ENCODE measurements around the gene EIF4A2.
"Not testable (repeated sequence)": the region's sequence is repeated elsewhere in the genome, so short reads cannot be mapped to it uniquely, and the experiment has no call there.

The EIF4A2 gene

DNA sequence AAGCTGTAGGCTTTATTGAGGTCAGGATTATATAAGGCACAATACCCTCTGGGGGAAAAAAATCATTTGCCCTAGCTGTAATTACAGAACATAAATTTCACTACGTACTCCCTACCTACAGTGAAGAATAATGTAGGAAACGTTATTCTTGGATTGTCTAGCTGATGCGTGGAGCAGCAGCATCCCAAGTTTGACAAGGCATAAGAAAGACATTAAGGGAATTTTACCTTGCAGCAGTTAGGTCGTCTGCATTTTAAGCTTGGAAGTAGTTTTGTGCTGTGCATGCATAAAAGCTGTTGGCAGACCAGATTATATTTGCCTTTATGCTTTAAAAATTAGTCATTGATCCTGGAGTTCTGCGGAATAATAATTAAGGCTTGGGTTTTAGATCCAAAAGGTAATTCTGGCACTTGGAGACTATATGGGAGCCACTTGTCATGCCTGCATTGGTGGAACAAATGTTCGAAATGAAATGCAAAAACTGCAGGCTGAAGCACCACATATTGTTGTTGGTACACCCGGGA, 2.2 kb downstream of the EIF4A2 start:
- no peak for DNase-seq

DNA sequence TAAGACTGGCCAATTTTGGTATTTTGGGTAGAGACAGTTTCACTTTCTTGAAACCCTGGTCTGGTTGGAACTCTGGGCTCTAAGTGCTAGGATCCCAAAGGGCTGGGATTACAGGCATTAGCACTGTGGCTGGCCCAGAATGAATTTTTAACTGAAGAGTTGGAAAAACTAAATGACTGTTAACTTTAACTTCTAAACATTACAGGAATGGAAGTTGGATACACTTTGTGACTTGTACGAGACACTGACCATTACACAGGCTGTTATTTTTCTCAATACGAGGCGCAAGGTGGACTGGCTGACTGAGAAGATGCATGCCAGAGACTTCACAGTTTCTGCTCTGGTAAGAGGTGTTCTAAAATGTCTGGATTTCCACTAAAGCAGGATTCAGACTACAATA, 3.5 kb downstream of the EIF4A2 start:
- no peak for DNase-seq

DNA sequence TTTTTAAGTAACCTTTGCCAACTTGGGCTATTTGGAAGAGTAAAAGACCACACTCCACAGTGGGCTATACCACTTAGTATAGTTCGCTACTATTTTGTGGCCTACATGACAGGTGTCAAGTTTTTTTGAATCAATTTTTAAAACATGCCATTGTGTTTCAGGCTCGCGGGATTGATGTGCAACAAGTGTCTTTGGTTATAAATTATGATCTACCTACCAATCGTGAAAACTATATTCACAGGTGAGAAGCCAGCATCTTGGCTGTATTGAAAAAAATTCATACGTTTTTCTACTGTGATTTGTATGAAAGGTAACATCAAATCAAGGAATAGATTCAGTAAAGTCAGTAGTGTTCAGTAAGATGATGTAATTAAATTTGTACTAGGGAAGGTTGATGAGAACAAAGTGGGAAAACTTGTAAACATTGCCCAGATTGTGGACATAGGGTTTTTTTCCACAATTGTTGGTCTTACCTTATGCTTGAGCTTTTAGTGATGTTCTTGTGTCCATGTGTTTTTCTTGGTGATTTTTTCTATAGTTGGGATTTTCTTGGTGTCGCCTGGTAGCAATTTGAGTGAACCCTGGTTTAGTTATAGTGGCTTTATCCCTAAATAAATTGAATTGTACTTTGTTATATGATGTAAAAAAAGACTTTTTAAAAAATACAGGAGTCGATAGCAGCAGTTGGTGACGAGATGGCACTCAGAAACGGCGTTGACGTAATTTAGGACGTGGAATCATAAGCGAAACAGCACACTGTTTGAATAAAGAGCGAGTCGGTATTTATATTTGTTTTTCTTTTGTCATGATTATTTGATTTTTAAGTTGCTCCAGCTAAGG, 4.5 kb downstream of the EIF4A2 start:
- no peak for DNase-seq

GRCh38 chr3:186788482-186789370, 5.3 kb downstream of the EIF4A2 start:
- no peak for DNase-seq

- DNase-seq = no peak
Measured at GRCh38 chr3:186789554-186790260, 6.3 kb downstream of the EIF4A2 start.

GRCh38 chr3:186790261-186790981, 7.0 kb downstream of the EIF4A2 start:
- peak; percentile 21 for DNase-seq

DNA sequence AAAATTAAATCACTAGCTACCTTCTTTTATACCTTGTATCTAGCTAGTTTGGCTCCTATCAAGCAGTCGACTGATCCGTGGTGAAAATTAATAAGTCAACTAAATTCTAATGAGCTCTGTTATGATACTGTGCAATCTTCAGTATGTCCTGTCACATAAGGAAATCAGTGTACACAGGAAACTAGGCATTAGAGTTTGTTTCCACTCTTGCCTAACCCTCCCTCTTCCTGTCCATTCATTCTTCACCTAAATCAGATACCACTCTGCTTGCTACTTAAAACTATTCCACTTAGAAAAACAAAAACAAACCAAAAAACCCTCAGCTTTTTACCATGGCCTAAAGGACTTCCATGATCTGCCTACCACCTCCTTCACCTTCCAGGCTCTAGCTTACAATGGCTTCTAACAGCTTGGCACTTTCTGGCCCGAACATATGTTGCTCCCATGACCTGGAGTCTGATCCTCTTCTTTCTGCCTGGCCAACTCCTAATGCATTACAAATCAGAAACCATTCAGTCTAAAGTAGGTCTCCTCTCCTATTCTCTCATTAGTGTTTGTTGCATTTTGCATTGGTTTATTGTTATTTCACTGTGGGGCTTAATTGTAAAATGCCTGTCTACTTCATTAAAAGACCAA, 15.0 kb downstream of the EIF4A2 start:
- no peak for DNase-seq

DNA sequence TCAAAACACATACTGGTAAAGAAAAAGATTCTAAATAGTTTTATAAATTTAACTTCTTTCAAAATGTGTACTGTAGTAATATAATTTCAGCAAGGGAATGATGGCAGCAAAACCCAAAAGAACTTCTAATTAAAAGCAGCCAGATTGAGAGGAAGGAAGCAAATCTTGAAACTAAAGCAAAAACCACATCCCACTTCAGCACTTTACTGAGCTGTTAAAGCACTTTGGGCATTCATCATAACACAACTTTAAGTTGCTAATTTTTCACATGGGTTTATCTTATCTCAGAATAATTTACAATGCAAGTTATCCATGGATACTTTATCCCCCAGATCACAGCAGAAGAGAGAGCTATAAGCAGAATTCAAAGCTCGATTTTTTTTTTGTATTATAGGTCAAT, 16.9 kb downstream of the EIF4A2 start:
- no peak for DNase-seq

DNA sequence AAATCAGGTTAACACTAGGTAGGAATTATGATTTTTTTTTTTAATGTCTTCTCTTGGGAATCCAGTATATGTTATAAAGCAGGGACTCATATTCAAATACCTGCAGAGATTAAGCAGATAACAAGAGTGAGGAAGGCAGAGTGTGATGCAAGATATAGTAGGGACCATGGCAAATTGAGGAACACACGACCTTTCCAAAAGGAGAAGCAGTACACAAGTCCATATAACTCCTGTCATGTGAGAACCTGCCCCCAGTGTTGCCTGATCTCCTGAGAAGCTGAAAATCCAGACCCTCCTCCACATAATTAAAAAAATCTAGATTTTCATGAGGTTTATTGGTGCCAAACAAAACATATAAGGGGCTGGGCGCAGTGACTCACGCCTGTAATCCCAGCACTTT, 19.3 kb downstream of the EIF4A2 start:
- no peak for DNase-seq

DNA sequence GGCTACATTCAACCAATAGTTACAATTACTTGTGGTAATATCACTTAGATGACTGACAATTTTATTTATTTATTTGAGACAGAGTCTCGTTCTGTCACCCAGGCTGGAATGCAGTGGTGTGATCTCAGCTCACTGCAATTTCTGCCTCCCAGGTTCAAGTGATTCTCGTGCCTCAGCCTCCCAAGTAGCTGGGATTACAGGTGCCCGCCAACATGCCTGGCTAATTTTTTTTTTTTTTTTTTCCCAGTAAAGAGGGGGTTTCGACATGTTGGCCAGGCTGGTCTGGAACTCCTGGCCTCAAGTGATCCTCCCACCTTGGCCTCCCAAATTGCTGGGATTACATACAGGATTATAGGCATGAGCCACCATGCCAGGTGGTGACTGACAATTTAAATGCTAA, 20.1 kb downstream of the EIF4A2 start:
- DNase-seq = not testable (repeated sequence)

DNA sequence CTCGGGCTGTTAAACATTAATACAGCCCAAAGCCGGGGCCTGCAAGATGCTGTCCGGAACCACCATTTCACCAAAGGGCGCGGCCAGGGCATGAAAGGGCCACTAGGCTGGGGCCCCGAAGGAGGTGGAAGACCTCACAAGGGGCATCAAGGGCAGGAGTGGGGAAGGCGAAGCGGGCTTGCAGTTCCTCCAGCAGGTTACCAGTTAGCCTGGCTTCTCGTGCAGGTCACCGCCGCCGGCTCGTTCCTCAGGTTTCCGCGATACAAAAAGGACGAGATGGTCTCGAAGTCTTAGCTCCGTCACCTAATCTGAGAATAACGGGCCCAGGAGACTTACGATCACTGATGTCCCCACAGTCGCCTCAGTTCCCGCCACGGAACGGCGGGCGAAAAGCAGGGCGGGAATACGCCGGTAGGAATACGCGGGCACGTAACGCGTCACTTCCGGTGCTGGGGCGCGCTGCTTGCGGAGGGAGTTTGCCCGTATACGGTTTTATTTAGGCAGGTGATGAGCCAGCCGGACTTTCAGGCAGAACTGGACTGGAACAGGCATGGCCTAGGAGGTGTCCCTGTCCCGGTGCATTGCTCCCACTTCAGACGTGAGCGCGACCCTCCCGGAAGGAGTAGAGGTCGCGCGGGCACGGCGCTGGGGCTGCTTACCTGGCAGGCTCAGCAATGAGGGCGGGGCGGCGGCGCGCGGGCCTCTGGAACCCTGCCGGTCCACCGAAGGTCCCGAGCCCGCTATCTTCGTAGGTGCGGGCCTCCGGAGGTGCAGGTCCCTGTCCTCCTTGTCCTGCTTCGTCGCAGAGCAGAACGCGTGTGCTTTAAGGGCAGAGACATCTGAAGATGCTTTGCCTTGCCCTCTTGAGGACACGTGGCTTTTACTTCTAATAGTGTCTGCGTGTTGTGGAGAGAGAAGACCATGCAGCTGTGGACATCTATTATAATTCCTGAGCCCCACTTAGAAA, 23.0 kb downstream of the EIF4A2 start, which contains the start of gene RFC4:
Gene RFC4 (minus strand): TSS at position 394 of the 967 bp plus-strand sequence. CDS start 1,769 bp downstream, outside the sequence.
- peak; percentile 87 for DNase-seq

- no peak for DNase-seq
Measured at GRCh38 chr3:186807231-186807630, 23.9 kb downstream of the EIF4A2 start.

DNA sequence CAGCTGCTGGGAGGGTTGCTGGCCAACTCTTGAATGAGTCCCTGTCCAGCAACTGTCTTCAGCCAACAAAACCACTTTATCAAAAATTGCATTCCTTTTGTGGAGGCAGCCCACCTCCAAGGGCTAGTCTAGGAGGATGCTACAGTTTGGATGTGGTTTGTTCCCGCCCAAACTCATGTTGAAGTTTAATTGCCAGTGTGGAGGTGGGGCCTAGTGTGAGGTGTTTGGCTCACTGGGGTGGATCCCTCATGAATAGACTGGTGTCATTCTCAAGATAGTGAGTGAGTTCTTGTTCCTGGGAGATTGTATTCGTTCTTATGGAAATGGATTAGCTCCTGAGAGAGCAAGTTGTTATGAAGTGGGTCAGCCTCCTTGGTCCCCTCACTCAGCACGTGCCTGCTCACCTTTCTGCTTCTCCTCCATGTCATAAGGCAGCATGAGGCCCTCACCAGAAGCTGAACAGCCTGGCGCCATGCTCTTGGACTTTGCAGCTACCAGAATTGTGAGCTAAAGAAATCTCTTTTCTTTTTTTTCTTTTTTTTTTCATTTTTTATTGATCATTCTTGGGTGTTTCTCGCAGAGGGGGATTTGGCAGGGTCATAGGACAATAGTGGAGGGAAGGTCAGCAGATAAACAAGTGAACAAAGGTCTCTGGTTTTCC, 27.1 kb downstream of the EIF4A2 start:
- DNase-seq = no peak

DNA sequence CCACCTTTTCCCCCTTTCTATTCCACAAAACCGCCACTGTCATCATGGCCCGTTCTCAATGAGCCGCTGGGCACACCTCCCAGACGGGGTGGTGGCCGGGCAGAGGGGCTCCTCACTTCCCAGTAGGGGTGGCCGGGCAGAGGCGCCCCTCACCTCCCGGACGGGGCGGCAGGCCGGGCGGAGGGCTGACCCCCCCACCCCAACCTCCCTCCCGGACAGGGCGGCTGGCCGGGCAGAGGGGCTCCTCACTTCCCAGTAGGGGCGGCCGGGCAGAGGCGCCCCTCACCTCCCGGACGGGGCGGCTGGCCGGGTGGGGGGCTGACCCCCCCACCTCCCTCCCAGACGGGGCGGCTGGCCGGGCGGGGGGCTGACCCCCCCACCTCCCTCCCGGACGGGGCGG, 27.9 kb downstream of the EIF4A2 start:
- not testable (repeated sequence) for DNase-seq

GRCh38 chr3:186814100-186814499, 30.7 kb downstream of the EIF4A2 start:
- DNase-seq = no peak

DNA sequence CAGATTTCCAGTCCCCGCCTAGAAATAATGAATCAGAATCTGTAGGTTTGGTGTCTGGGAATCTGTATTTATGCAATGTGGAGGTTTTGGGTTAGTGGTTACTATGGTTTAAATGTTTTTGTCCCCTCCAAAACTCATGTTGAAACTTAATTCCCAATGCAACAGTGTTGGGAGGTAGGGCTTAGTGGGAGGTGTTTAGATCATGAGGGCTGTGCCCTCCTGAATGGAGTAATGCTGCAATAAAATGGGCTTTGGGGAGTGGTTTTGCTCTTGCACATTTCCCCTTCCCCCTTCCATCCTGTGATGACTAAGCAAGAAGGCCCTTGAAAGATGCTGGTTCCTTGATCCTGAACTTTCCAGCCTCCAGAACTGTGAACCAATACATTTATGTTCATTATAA, 32.1 kb downstream of the EIF4A2 start:
- DNase-seq = no peak

GRCh38 chr3:186818516-186818915, 35.1 kb downstream of the EIF4A2 start:
- no peak for DNase-seq

DNA sequence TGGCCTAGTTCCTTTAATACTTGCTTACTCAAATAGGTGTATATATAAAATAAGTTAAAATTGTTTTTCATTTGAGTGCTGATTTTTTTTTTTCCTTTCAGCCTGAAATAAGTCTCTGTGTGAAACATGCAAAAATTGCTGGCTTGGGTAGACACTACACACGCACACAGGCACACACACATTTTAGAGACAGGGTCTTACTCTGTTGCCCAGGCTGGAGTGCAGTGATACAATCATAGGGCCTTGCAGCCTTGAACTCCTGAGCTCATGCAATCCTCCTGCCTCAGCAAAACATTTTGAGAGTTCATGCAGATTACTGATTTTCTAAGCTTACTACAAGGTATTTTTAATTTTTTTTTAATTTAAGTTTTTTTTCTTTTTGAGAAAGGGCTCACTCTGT, 35.6 kb downstream of the EIF4A2 start:
- DNase-seq = no peak

- no peak for DNase-seq
Measured at GRCh38 chr3:186821429-186822387, 38.3 kb downstream of the EIF4A2 start.
